Mucosa of descending colon (tissue), 3 donors: Measurements from ENCODE around the gene KIZ. TPM values are rescaled to one million over a fixed set of nuclear protein-coding genes. Genes with fewer than 3 reads are reported as not detected.

Experiments
- ATAC-seq: fragments of 200-7000 bp; cut with Tn5 transposase; one replicate; pipeline ENCODE4 v1.9.1; 2020; ENCODE audit warnings: mild to moderate bottlenecking, moderate library complexity
- DNase-seq, 3 donors: peaks; one replicate each; pipeline ENCODE4 v3.0.0-alpha.2; 2020
- H3K36me3 ChIP-seq: fragments of 200-600 bp; one replicate; pipeline ENCODE4 v1.8.0; 2021; ENCODE audit warnings: low read depth, mild to moderate bottlenecking
- H3K4me1 ChIP-seq: fragments of 200-600 bp; one replicate; pipeline ENCODE4 v1.8.0; 2021; ENCODE audit warnings: low read depth, mild to moderate bottlenecking
- H3K4me3 ChIP-seq: fragments of 200-600 bp; one replicate; pipeline ENCODE4 v1.8.0; 2021; ENCODE audit warnings: mild to moderate bottlenecking
- H3K9me3 ChIP-seq: fragments of 200-600 bp; one replicate; pipeline ENCODE4 v1.8.0; 2021; ENCODE audit warnings: mild to moderate bottlenecking
- intact Hi-C, 2 donors: fragments of 100-400 bp; cut with DNase I in 1 of 2; cut with micrococcal nuclease in 1 of 2; formaldehyde crosslinking; loops; one replicate each; pipeline versions ENCODE4 v1.11.0 to v1.11.1; 2022; cut with DNase I, micrococcal nuclease
- total RNA-seq, 3 donors: library from RNA; stranded (reverse); fragmentation: NEBNext Ultra II Directional in 2 of 3; extraction: Animal tissue kit (Norgen Biotek cat#: 25700) in 2 of 3; gene quantifications; one replicate each; pipeline versions ENCODE4 v1.2.1 to v1.2.4, GENCODE V29; 2021 to 2023
- TF ChIP-seq, protein P1 (sequence below): fragments of 200-600 bp; IDR thresholded peaks from one replicate; pipeline ENCODE4 v1.8.0; 2022; ENCODE audit warnings: antibody characterized with exemption, mild to moderate bottlenecking
- donor health status: DM: no; HTN: no; CAD: no; lungs with moderate emphysema.
- donor health status: DM: no; HTN: no; CAD: no.
- donor health status: DM: no; HTN: yes; CAD: no.

Gene KIZ
- total RNA-seq, 3 donors from 2014 or later, result 9.4 to 114 (median 14.2) TPM

DNA sequence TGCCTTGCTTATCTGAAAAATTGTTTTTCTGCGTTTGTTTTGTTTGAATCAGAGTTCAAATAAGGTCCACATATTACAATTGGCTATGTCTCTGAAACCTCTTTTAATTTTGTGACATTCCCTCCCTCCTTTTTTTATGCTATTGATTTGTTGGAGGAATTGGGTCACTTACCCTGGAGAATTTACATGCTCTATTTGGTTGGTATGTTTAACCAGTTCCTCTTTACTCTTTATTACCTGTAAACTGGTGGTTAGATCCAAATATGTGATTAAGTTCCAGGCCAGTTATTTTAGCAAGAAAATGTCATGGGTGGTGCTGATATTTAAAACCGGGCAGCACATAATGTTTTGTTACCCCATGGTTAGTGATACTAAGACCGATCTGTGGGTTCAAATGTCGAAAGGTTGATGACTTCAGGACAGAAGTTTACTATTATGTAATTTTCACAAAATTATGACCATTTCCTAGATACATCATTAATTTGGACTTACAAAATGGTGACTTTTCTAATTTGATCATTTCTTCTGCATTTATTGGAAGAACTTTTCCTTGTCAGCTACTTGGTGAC lies 77.3 kb downstream of the KIZ start:
- no peaks in the 10 kb centered on the region for H3K4me1 ChIP-seq
- TF ChIP-seq, protein P1, sequence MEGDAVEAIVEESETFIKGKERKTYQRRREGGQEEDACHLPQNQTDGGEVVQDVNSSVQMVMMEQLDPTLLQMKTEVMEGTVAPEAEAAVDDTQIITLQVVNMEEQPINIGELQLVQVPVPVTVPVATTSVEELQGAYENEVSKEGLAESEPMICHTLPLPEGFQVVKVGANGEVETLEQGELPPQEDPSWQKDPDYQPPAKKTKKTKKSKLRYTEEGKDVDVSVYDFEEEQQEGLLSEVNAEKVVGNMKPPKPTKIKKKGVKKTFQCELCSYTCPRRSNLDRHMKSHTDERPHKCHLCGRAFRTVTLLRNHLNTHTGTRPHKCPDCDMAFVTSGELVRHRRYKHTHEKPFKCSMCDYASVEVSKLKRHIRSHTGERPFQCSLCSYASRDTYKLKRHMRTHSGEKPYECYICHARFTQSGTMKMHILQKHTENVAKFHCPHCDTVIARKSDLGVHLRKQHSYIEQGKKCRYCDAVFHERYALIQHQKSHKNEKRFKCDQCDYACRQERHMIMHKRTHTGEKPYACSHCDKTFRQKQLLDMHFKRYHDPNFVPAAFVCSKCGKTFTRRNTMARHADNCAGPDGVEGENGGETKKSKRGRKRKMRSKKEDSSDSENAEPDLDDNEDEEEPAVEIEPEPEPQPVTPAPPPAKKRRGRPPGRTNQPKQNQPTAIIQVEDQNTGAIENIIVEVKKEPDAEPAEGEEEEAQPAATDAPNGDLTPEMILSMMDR, result no peak
- H3K4me3 ChIP-seq, result no peak overlapping the region
- no peaks in the 10 kb centered on the region for H3K36me3 ChIP-seq
- H3K9me3 ChIP-seq, result no peaks in the 10 kb centered on the region
- no peak for ATAC-seq
- intact Hi-C loops, result no loop called here
- DNase-seq, result no peak

DNA sequence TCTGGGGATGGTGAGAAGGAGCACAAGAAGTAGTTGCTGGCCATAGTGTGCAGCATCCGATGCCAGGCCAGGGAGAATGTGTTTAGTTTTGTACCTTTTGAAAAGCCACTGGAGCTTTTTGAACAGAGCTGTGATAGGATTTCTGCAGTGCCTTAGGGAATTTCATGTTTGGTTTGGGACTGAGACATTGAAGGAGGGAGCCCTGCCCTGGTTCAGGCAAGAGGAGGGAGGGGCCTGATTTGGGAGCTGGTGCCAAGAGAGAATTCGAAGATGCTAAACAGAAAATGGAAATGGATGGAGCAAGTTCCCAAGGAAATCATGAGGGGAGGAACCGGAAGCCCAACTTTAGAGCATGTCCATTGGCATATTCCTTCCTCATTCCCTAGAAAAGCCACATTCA lies 80.7 kb downstream of the KIZ start:
- intact Hi-C loops, result no loop called here
- H3K4me3 ChIP-seq, result no peak overlapping the region
- DNase-seq, result no peak
- ATAC-seq, result no peak
- no peaks in the 10 kb centered on the region for H3K9me3 ChIP-seq
- TF ChIP-seq, protein P1, result no peak
- no peaks in the 10 kb centered on the region for H3K4me1 ChIP-seq
- H3K36me3 ChIP-seq, result no peaks in the 10 kb centered on the region

DNA sequence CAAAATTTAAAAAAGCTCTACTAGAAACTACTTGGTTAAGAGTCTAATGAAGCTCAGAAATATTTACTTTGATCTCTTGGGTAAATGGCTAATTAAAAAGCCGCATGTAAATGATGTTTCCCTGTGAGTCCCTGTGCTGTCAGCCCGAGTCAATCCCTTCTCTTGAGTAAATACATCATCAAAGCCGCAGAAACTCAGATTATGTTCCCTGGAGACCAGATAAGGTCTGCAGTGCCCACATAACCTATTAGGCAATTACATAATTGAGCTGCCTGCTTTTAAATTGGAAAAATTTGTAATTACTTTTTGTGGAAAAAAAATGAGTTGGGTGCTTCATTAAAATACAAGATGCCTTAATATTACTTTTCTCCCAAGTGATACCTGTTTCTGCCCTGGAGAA lies 83.1 kb downstream of the KIZ start:
- H3K9me3 ChIP-seq, result no peaks in the 10 kb centered on the region
- intact Hi-C loops, result no loop called here
- ATAC-seq (no peak), DNase-seq (no peak)
- no peaks in the 10 kb centered on the region for H3K36me3 ChIP-seq
- TF ChIP-seq, protein P1, result no peak
- H3K4me1 ChIP-seq, result no peaks in the 10 kb centered on the region
- H3K4me3 ChIP-seq, result no peak overlapping the region

DNA sequence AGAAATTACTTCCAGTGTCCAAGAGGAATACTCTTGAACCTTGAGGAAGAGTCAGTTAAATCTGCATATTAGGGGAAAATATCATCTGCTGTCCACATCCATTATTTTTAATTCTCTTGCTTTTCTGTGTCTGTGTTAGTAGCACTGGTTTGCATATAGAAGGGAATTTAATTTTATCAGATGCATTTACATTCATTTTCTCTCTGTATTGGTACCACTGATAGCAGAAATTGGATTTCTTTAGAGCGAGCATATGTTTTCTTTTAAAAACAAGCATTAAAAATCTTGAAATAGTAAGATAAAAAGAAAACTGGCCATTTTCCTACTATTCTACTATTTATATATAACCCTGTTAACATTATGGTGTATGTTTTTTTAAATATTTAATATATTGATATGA lies 83.8 kb downstream of the KIZ start:
- intact Hi-C loops, result no loop called here
- H3K36me3 ChIP-seq, result no peaks in the 10 kb centered on the region

DNA sequence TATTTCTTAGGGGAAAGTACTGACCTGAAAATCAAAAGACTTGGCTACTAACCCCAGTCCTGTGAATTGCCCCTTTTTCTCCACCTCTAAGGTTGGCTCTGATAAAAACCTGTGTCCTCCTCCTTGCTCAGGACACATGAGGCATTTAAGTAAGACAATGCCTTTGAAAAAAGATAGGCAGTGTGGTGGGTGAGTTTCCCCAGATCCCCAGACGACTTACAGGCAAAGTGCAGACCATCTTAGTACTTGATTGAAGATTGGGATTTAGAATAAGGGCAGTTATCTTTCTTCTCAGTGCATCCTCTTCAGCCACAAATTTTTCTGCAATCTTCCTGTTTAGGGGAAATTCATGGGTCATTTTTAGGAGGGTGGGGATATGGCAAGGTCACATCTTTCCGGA lies 87.8 kb downstream of the KIZ start:
- Histone ChIP-seq H3K9me3 (no peaks in the 10 kb centered on the region), H3K4me1 (no peaks in the 10 kb centered on the region), H3K36me3 (no peaks in the 10 kb centered on the region), H3K4me3 (no peak overlapping the region)
- intact Hi-C loops, result no loop called here
- DNase-seq, result no peak
- TF ChIP-seq, protein P1, result no peak
- no peak for ATAC-seq

More for the DNA sequence above, 83.8 kb downstream of the KIZ start:
- DNase-seq (no peak), ATAC-seq (no peak)
- Histone ChIP-seq H3K9me3 (no peaks in the 10 kb centered on the region), H3K4me1 (no peaks in the 10 kb centered on the region), H3K4me3 (no peak overlapping the region)
- TF ChIP-seq, protein P1, result no peak

DNA sequence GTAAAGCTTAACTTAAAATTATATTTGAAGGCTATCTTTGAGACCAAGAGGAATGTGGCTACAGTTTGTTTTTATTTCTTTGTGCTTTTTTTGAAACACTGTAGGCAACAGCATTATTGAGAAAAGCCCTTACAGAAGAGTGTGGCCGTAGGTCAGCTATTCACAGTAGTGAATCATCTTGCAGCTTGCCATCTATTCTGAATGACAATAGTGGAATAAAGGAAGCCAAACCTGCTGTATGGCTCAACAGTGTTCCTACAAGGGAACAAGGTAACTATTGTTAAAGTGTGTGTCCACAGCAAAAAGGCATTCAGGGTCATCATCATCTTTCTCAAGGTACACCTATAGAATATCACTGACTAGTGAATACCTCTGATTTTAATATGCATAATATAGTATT lies 88.5 kb downstream of the KIZ start:
- ATAC-seq (no peak), DNase-seq (no peak)
- no peaks in the 10 kb centered on the region for H3K36me3 ChIP-seq
- TF ChIP-seq, protein P1, result no peak
- no peaks in the 10 kb centered on the region for H3K4me1 ChIP-seq
- intact Hi-C loops, result no loop called here
- no peak overlapping the region for H3K4me3 ChIP-seq
- H3K9me3 ChIP-seq, result no peaks in the 10 kb centered on the region
